ENCODE measurements around the gene PEAK1.

Gene PEAK1

DNA sequence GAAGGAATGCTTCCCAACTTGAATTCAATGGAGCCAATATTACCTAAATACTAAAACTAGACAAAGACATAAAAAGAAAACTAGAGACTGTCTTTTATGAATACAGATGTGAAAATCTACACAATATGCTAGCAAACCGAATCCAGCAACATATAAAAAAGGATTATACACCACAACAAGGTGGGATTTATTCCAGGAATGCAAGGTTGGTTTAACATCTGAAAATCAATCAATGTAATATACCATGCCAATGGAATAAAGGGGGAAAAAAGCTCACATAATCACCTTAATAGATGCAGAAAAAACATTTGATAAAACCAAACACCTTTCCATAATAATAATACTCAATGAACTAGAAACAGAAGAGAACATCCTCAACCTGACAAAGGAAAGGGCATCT lies 279.7 kb downstream of the PEAK1 start:
- Histone ChIP-seq H3K27ac (replicated peaks) (no peak overlapping the region), H3K27me3 (ENCODE audit: insufficient read depth, poor library complexity, severe bottlenecking) (no peaks in the 10 kb centered on the region), H3K4me3 (replicated peaks; ENCODE audit: insufficient read depth, low read length) (no peak overlapping the region)
- DNase-seq (ENCODE audit: low read depth in 1 of 2, low spot score in 1 of 2): no peak
- TF ChIP-seq SPI1 (IDR thresholded peaks at IDR 0.05; ENCODE audit: borderline replicate concordance, low read depth) (no peak), POLR2AphosphoS5 (IDR thresholded peaks at IDR 0.05; ENCODE audit: low read depth) (no peak), GABPA (IDR thresholded peaks at IDR 0.05; ENCODE audit: low read depth) (no peak)
- TF ChIP-seq, protein P1, sequence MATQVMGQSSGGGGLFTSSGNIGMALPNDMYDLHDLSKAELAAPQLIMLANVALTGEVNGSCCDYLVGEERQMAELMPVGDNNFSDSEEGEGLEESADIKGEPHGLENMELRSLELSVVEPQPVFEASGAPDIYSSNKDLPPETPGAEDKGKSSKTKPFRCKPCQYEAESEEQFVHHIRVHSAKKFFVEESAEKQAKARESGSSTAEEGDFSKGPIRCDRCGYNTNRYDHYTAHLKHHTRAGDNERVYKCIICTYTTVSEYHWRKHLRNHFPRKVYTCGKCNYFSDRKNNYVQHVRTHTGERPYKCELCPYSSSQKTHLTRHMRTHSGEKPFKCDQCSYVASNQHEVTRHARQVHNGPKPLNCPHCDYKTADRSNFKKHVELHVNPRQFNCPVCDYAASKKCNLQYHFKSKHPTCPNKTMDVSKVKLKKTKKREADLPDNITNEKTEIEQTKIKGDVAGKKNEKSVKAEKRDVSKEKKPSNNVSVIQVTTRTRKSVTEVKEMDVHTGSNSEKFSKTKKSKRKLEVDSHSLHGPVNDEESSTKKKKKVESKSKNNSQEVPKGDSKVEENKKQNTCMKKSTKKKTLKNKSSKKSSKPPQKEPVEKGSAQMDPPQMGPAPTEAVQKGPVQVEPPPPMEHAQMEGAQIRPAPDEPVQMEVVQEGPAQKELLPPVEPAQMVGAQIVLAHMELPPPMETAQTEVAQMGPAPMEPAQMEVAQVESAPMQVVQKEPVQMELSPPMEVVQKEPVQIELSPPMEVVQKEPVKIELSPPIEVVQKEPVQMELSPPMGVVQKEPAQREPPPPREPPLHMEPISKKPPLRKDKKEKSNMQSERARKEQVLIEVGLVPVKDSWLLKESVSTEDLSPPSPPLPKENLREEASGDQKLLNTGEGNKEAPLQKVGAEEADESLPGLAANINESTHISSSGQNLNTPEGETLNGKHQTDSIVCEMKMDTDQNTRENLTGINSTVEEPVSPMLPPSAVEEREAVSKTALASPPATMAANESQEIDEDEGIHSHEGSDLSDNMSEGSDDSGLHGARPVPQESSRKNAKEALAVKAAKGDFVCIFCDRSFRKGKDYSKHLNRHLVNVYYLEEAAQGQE (IDR thresholded peaks at IDR 0.05; ENCODE audit: insufficient replicate concordance, low read depth): no peak
- TF ChIP-seq, protein P2, sequence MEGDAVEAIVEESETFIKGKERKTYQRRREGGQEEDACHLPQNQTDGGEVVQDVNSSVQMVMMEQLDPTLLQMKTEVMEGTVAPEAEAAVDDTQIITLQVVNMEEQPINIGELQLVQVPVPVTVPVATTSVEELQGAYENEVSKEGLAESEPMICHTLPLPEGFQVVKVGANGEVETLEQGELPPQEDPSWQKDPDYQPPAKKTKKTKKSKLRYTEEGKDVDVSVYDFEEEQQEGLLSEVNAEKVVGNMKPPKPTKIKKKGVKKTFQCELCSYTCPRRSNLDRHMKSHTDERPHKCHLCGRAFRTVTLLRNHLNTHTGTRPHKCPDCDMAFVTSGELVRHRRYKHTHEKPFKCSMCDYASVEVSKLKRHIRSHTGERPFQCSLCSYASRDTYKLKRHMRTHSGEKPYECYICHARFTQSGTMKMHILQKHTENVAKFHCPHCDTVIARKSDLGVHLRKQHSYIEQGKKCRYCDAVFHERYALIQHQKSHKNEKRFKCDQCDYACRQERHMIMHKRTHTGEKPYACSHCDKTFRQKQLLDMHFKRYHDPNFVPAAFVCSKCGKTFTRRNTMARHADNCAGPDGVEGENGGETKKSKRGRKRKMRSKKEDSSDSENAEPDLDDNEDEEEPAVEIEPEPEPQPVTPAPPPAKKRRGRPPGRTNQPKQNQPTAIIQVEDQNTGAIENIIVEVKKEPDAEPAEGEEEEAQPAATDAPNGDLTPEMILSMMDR (IDR thresholded peaks at IDR 0.05; ENCODE audit: insufficient read depth, low read length): no peak

DNA sequence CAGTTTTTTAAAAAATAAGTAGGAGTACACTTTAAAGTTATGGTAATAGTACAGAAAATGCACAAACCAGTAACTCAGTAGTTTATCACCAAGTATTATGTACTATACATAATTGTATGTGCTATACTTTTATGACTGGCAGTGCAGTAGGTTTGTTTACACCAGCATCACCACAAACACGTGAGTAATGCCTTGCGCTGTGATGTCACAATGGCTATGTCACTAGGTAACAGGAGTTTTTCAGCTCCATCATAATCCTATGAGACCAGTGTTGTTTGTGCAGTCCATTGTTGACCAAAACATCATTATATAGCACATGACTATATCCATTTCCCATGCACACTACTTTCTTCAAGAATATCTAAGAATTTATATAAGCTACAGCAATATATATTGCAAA lies 280.6 kb downstream of the PEAK1 start:
- TF ChIP-seq POLR2AphosphoS5 (IDR thresholded peaks at IDR 0.05; ENCODE audit: low read depth) (no peak), SPI1 (IDR thresholded peaks at IDR 0.05; ENCODE audit: borderline replicate concordance, low read depth) (no peak), GABPA (IDR thresholded peaks at IDR 0.05; ENCODE audit: low read depth) (no peak)
- TF ChIP-seq, protein P1 (IDR thresholded peaks at IDR 0.05; ENCODE audit: insufficient replicate concordance, low read depth): no peak
- TF ChIP-seq, protein P2 (IDR thresholded peaks at IDR 0.05; ENCODE audit: insufficient read depth, low read length): no peak
- Histone ChIP-seq H3K4me3 (replicated peaks; ENCODE audit: insufficient read depth, low read length) (no peak overlapping the region), H3K27me3 (ENCODE audit: insufficient read depth, poor library complexity, severe bottlenecking) (no peaks in the 10 kb centered on the region), H3K27ac (replicated peaks) (no peak overlapping the region)
- DNase-seq (ENCODE audit: low read depth in 1 of 2, low spot score in 1 of 2): no peak

DNA sequence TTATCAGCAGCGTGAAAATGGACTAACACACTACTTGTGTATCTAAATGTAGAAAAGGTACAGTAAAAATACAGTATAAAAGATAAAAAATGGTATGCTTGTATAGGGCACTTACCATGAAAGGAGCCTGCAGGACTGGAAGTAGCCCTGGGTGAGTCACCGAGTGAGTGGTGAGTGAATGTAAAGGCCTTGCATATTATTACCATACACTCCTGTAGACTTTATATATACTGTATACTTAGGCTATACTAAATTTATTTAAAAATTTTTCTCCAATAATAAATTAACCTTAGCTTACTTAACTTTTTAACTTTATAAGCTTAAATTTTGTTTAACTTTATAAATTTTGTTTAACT lies 281.8 kb downstream of the PEAK1 start:
- TF ChIP-seq, protein P1 (IDR thresholded peaks at IDR 0.05; ENCODE audit: insufficient replicate concordance, low read depth): no peak
- TF ChIP-seq SPI1 (IDR thresholded peaks at IDR 0.05; ENCODE audit: borderline replicate concordance, low read depth) (no peak), POLR2AphosphoS5 (IDR thresholded peaks at IDR 0.05; ENCODE audit: low read depth) (no peak)
- TF ChIP-seq, protein P2 (IDR thresholded peaks at IDR 0.05; ENCODE audit: insufficient read depth, low read length): no peak
- H3K4me3 ChIP-seq (replicated peaks; ENCODE audit: insufficient read depth, low read length): no peak overlapping the region
- no peaks in the 10 kb centered on the region for H3K27me3 ChIP-seq (ENCODE audit: insufficient read depth, poor library complexity, severe bottlenecking)
- no peak for DNase-seq (ENCODE audit: low read depth in 1 of 2, low spot score in 1 of 2)
- no peak overlapping the region for H3K27ac ChIP-seq (replicated peaks)
